ENCODE data around the gene IFI27.

DNA sequence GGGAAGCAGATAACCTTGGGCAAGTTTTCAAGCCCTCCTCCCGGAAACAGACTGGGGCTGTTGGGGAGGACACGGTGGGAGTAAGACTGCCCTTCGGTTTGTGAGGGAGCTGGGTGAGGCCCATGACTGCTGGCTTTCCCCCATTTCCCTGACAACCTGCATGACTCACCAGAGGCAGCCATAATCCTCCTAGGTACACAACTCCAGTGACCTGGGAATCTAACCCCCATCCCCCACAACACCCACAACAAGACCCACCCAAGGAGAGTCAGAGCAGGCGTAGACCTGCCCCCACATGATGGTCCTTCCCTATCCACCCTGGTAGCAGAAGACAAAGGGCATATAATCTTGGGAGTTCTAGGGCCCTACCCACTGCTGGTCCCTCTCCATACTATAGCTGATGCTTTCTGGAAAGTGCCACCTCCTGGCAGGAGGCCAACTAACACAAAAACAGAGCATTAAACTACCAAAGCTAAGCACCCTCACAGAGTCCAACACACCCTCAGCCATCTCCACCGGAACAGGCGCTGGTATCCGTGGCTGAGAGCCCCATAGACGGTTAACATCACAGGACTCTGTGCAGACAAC lies 44.4 kb upstream of the IFI27 start:
- TF ChIP-seq TCF12 (IDR thresholded peaks at IDR 0.05; ENCODE audit: low read depth, low read length): no peak
- TF ChIP-seq HDAC2 (IDR thresholded peaks at IDR 0.05): no peak
- no peak for TF ChIP-seq TARDBP (IDR thresholded peaks at IDR 0.05; ENCODE audit: borderline replicate concordance)
- no peak for TF ChIP-seq ZZZ3 (IDR thresholded peaks at IDR 0.05; ENCODE audit: control insufficient read depth, insufficient read length, low read depth)
- TF ChIP-seq FOXM1 (IDR thresholded peaks at IDR 0.05; ENCODE audit: low read depth, low read length): no peak
- no peak for TF ChIP-seq JUNB (IDR thresholded peaks at IDR 0.05)
- TF ChIP-seq, protein P1, sequence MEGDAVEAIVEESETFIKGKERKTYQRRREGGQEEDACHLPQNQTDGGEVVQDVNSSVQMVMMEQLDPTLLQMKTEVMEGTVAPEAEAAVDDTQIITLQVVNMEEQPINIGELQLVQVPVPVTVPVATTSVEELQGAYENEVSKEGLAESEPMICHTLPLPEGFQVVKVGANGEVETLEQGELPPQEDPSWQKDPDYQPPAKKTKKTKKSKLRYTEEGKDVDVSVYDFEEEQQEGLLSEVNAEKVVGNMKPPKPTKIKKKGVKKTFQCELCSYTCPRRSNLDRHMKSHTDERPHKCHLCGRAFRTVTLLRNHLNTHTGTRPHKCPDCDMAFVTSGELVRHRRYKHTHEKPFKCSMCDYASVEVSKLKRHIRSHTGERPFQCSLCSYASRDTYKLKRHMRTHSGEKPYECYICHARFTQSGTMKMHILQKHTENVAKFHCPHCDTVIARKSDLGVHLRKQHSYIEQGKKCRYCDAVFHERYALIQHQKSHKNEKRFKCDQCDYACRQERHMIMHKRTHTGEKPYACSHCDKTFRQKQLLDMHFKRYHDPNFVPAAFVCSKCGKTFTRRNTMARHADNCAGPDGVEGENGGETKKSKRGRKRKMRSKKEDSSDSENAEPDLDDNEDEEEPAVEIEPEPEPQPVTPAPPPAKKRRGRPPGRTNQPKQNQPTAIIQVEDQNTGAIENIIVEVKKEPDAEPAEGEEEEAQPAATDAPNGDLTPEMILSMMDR (IDR thresholded peaks at IDR 0.05 in 2 of 3, conservative IDR thresholded peaks at IDR 0.05 in 1 of 3; ENCODE audit: control insufficient read depth in 2 of 3, extremely low read depth in 1 of 3, insufficient read depth in 1 of 3, low read depth in 3 of 3, low read length in 3 of 3): no peak
